IPS DF 6.9 (cell line): ENCODE data around the gene LST1.

Source experiments
- DNase-seq: peaks from one replicate; pipeline ENCODE4 v3.0.0-alpha.2; 2013; ENCODE audit warnings: low read depth, low spot score
- H3K27ac ChIP-seq: one replicate; pipeline ENCODE4 v1.5.1; 2013; ENCODE audit warnings: low read length, control low read depth
- H3K27me3 ChIP-seq: 2 replicates; pipeline ENCODE4 v1.6.1; 2013; ENCODE audit warnings: mild to moderate bottlenecking, low read length; ENCODE audit not compliant: control insufficient read depth, insufficient read depth
- H3K36me3 ChIP-seq: 2 replicates; pipeline ENCODE4 v1.6.1; 2013; ENCODE audit warnings: low read length; ENCODE audit not compliant: control insufficient read depth, insufficient read depth
- H3K4me1 ChIP-seq: 2 replicates; pipeline ENCODE4 v1.6.1; 2013; ENCODE audit warnings: low read length; ENCODE audit not compliant: control insufficient read depth, insufficient read depth
- H3K4me3 ChIP-seq: 2 replicates; pipeline ENCODE4 v1.5.1; 2013; ENCODE audit warnings: mild to moderate bottlenecking, low read length
- H3K9me3 ChIP-seq: 2 replicates; pipeline ENCODE4 v1.6.1; 2013; ENCODE audit warnings: low read length, inconsistent platforms; ENCODE audit not compliant: control insufficient read depth, insufficient read depth
- WGBS: extraction: QIAGEN DNeasy Blood & Tissue Kit; methylation state at CpG from one replicate; pipeline ENCODE4 v1.1.7; 2013; ENCODE audit warnings: mixed read lengths, missing lambda C conversion rate; ENCODE audit not compliant: insufficient read length, insufficient coverage; 5-methylcytosine and 5-hydroxymethylcytosine counted together

LST1 gene

GRCh38 chr6:31575335-31575901, 10.7 kb upstream of the LST1 start, which contains the start of gene TNF:
Gene TNF, plus strand, starts transcription at chr6:31575565. Its CDS starts 177 bp downstream, at chr6:31575742.
- WGBS, result no CpG with 5 or more reads among the region's 19 CpGs
- Histone ChIP-seq H3K4me1 (no peaks in the 10 kb centered on the region; the same call in 1 of the 2 replicates), H3K27me3 (no peaks in the 10 kb centered on the region), H3K27ac (no peak within 1 kb of the TSS), H3K4me3 (no peak within 1 kb of the TSS), H3K9me3 (no peaks in the 10 kb centered on the region), H3K36me3 (no peaks in the 10 kb centered on the region)
- no peak for DNase-seq

GRCh38 chr6:31575952-31576685, 10.0 kb upstream of the LST1 start:
- H3K36me3 ChIP-seq, result no peaks in the 10 kb centered on the region
- no peaks in the 10 kb centered on the region; the same call in 1 of the 2 replicates for H3K4me1 ChIP-seq
- H3K27ac ChIP-seq, result no peak overlapping the region
- no peaks in the 10 kb centered on the region for H3K9me3 ChIP-seq
- no peak overlapping the region for H3K4me3 ChIP-seq
- no peaks in the 10 kb centered on the region for H3K27me3 ChIP-seq
- 100% methylated on average over 5 of the region's 8 CpGs for WGBS
- no peak for DNase-seq

GRCh38 chr6:31576897-31577578, 9.0 kb upstream of the LST1 start:
- Histone ChIP-seq H3K27me3 (no peaks in the 10 kb centered on the region), H3K4me1 (no peaks in the 10 kb centered on the region; the same call in 1 of the 2 replicates), H3K36me3 (no peaks in the 10 kb centered on the region), H3K9me3 (no peaks in the 10 kb centered on the region), H3K27ac (no peak overlapping the region), H3K4me3 (no peak overlapping the region)
- WGBS, result no CpG with 5 or more reads among the region's 19 CpGs
- no peak for DNase-seq

GRCh38 chr6:31577579-31577966, 8.5 kb upstream of the LST1 start:
- no peaks in the 10 kb centered on the region for H3K27me3 ChIP-seq
- H3K27ac ChIP-seq, result no peak overlapping the region
- WGBS, result no CpG with 5 or more reads among the region's 3 CpGs
- H3K9me3 ChIP-seq, result no peaks in the 10 kb centered on the region
- no peaks in the 10 kb centered on the region for H3K36me3 ChIP-seq
- DNase-seq, result no peak
- no peaks in the 10 kb centered on the region; the same call in 1 of the 2 replicates for H3K4me1 ChIP-seq
- no peak overlapping the region for H3K4me3 ChIP-seq

GRCh38 chr6:31578184-31579118, 7.6 kb upstream of the LST1 start:
- Histone ChIP-seq H3K36me3 (no peaks in the 10 kb centered on the region), H3K9me3 (no peaks in the 10 kb centered on the region), H3K4me1 (no peaks in the 10 kb centered on the region; the same call in 1 of the 2 replicates), H3K4me3 (no peak overlapping the region), H3K27ac (no peak overlapping the region), H3K27me3 (no peaks in the 10 kb centered on the region)
- no peak for DNase-seq
- WGBS, result no CpG with 5 or more reads among the region's 12 CpGs

GRCh38 chr6:31579119-31579505, 7.0 kb upstream of the LST1 start:
- no peaks in the 10 kb centered on the region for H3K36me3 ChIP-seq
- no peaks in the 10 kb centered on the region; the same call in 1 of the 2 replicates for H3K4me1 ChIP-seq
- H3K4me3 ChIP-seq, result no peak overlapping the region
- no peak overlapping the region for H3K27ac ChIP-seq
- no CpG with 5 or more reads among the region's 3 CpGs for WGBS
- no peaks in the 10 kb centered on the region for H3K9me3 ChIP-seq
- no peak for DNase-seq
- H3K27me3 ChIP-seq, result no peaks in the 10 kb centered on the region

- H3K4me3 ChIP-seq, result no peak overlapping the region; the same call in 1 of the 2 replicates
- no CpG with 5 or more reads among the region's 8 CpGs for WGBS
- no peak for DNase-seq
- no peaks in the 10 kb centered on the region for H3K9me3 ChIP-seq
- no peaks in the 10 kb centered on the region; the same call in 1 of the 2 replicates for H3K4me1 ChIP-seq
- H3K36me3 ChIP-seq, result no peaks in the 10 kb centered on the region
- H3K27me3 ChIP-seq, result no peaks in the 10 kb centered on the region
- H3K27ac ChIP-seq, result no peak overlapping the region
These were observed 6.3 kb upstream of the LST1 start for GRCh38 chr6:31579546-31580437.

- Histone ChIP-seq H3K27me3 (no peaks in the 10 kb centered on the region), H3K9me3 (no peaks in the 10 kb centered on the region), H3K27ac (no peak overlapping the region), H3K4me1 (no peaks in the 10 kb centered on the region; the same call in 1 of the 2 replicates), H3K4me3 (peak overlapping the region; percentile 56; the same call in 1 of the 2 replicates), H3K36me3 (no peaks in the 10 kb centered on the region)
- no peak for DNase-seq
- WGBS, result no CpG with 5 or more reads among the region's 11 CpGs
These were observed 5.7 kb upstream of the LST1 start for GRCh38 chr6:31580438-31580740.

- Histone ChIP-seq H3K4me1 (no peaks in the 10 kb centered on the region; the same call in 1 of the 2 replicates), H3K9me3 (no peaks in the 10 kb centered on the region), H3K4me3 (peak overlapping the region; percentile 56), H3K36me3 (no peaks in the 10 kb centered on the region), H3K27me3 (no peaks in the 10 kb centered on the region), H3K27ac (no peak overlapping the region)
- no CpG with 5 or more reads among the region's 62 CpGs for WGBS
- DNase-seq, result no peak
These were observed 5.2 kb upstream of the LST1 start for GRCh38 chr6:31580807-31581433.
